Mucosa of descending colon (tissue), 3 donors: ENCODE measurements around the gene EEF1A1. TPM values are rescaled to one million over a fixed set of nuclear protein-coding genes. Genes with fewer than 3 reads are reported as not detected.

Experiments
- ATAC-seq: fragments of 200-7000 bp; cut with Tn5 transposase; one replicate; pipeline ENCODE4 v1.9.1; 2020; ENCODE audit warnings: mild to moderate bottlenecking, moderate library complexity
- DNase-seq, 3 donors: peaks; one replicate each; pipeline ENCODE4 v3.0.0-alpha.2; 2020
- H3K36me3 ChIP-seq: fragments of 200-600 bp; one replicate; pipeline ENCODE4 v1.8.0; 2021; ENCODE audit warnings: low read depth, mild to moderate bottlenecking
- H3K4me1 ChIP-seq: fragments of 200-600 bp; one replicate; pipeline ENCODE4 v1.8.0; 2021; ENCODE audit warnings: low read depth, mild to moderate bottlenecking
- H3K4me3 ChIP-seq: fragments of 200-600 bp; one replicate; pipeline ENCODE4 v1.8.0; 2021; ENCODE audit warnings: mild to moderate bottlenecking
- H3K9me3 ChIP-seq: fragments of 200-600 bp; one replicate; pipeline ENCODE4 v1.8.0; 2021; ENCODE audit warnings: mild to moderate bottlenecking
- intact Hi-C, 2 donors: fragments of 100-400 bp; cut with DNase I in 1 of 2; cut with micrococcal nuclease in 1 of 2; formaldehyde crosslinking; loops; one replicate each; pipeline versions ENCODE4 v1.11.0 to v1.11.1; 2022; cut with DNase I, micrococcal nuclease
- total RNA-seq, 3 donors: library from RNA; stranded (reverse); fragmentation: NEBNext Ultra II Directional in 2 of 3; extraction: Animal tissue kit (Norgen Biotek cat#: 25700) in 2 of 3; gene quantifications; one replicate each; pipeline versions ENCODE4 v1.2.1 to v1.2.4, GENCODE V29; 2021 to 2023
- TF ChIP-seq, protein P1 (sequence below): fragments of 200-600 bp; IDR thresholded peaks from one replicate; pipeline ENCODE4 v1.8.0; 2022; ENCODE audit warnings: antibody characterized with exemption, mild to moderate bottlenecking
- donor health status: DM: no; HTN: no; CAD: no; lungs with moderate emphysema.
- donor health status: DM: no; HTN: no; CAD: no.
- donor health status: DM: no; HTN: yes; CAD: no.

EEF1A1 gene
- total RNA-seq, 3 donors from 2014 or later = 6,833 to 8,492 (median 7,090) TPM

DNA sequence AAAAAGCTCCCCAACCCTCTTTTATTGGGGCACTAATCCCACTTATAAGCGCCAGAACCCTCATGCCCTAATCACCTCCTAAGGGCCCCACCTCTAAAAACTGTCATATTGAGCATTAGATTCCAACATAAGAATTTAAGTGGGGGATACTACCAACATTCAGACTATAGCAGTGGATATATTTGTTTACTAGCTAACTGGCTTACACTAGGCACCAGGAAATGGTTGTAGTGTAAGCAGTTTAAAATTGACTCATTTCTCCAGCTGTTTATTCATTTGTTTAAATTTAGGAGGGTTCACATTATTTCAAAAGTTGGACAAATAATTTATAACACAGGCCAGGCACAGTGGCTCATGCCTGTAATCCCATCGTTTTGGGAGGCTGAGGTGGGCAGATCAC is 36.4 kb downstream of the EEF1A1 start:
- Histone ChIP-seq H3K36me3 (peaks cover 12% of the 10 kb centered on the region), H3K4me3 (no peak overlapping the region), H3K4me1 (no peaks in the 10 kb centered on the region), H3K9me3 (no peaks in the 10 kb centered on the region)
- DNase-seq (no peak), ATAC-seq (no peak)
- intact Hi-C loops = no loop called here
- TF ChIP-seq, protein P1, sequence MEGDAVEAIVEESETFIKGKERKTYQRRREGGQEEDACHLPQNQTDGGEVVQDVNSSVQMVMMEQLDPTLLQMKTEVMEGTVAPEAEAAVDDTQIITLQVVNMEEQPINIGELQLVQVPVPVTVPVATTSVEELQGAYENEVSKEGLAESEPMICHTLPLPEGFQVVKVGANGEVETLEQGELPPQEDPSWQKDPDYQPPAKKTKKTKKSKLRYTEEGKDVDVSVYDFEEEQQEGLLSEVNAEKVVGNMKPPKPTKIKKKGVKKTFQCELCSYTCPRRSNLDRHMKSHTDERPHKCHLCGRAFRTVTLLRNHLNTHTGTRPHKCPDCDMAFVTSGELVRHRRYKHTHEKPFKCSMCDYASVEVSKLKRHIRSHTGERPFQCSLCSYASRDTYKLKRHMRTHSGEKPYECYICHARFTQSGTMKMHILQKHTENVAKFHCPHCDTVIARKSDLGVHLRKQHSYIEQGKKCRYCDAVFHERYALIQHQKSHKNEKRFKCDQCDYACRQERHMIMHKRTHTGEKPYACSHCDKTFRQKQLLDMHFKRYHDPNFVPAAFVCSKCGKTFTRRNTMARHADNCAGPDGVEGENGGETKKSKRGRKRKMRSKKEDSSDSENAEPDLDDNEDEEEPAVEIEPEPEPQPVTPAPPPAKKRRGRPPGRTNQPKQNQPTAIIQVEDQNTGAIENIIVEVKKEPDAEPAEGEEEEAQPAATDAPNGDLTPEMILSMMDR = no peak

DNA sequence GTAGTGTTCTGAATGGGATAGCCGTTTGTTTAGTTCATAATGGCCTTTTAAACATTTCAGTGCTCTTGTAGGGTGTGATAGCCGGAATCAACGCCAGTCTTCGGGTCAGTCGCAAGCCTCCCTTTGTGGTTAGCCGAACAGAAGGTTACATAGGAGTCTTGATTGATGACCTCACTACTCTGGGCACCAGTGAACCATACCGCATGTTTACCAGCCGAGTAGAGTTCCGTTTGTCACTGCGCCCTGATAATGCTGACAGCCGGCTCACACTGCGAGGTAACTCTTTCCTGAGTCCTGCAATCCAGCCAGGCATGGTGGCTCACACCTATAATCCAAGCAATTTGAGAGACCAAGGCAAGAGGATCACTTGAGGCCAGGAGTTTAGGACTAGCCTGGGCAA is 38.9 kb downstream of the EEF1A1 start:
- ATAC-seq = no peak
- Histone ChIP-seq H3K36me3 (peaks cover 12% of the 10 kb centered on the region), H3K4me3 (no peak overlapping the region), H3K9me3 (no peaks in the 10 kb centered on the region), H3K4me1 (no peaks in the 10 kb centered on the region)
- DNase-seq = no peak
- TF ChIP-seq, protein P1 = no peak
- intact Hi-C loops = no loop called here

DNA sequence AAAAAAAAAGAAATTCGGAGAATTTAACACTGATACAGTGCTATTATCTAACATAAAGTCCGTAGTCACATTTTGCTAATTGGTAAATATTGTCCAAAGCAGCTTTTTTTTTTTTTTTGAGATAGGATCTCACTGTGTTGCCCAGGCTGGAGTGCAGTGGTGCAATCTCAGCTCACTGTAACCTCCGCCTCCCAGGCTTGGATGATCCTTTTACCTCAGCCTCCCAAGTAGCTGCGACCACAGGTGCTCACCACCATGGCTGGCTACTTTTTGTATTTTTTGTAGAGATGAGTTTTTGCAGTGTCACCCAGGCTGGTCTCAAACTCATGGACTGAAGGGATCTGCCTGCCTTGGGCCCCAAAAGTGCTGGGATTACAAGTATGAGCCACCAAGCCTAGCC is 43.4 kb downstream of the EEF1A1 start:
- intact Hi-C loops = no loop called here
- ATAC-seq (no peak), DNase-seq (no peak)
- H3K4me1 ChIP-seq = no peaks in the 10 kb centered on the region
- no peak overlapping the region for H3K4me3 ChIP-seq
- H3K36me3 ChIP-seq = peaks cover 14% of the 10 kb centered on the region
- TF ChIP-seq, protein P1 = no peak
- H3K9me3 ChIP-seq = no peaks in the 10 kb centered on the region

DNA sequence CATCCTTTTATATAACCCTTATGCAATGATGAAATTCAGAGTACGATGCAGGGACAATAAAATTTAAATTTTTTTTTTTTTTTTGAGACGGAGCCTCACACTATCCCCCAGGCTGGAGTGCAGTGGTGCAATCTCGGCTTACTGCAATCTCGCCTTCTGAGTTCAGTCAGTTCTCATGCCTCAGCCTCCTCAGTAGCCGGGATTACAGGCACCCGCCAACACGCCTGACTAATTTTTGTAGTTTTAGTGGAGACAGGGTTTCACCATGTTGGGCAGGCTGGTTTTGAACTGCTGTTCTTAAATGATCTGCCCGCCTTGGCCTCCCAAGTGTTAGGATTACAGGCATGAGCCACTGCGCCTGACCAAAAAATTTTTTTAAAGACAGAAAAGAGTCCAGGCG is 44.1 kb downstream of the EEF1A1 start:
- Histone ChIP-seq H3K36me3 (peaks cover 8% of the 10 kb centered on the region), H3K4me3 (no peak overlapping the region), H3K4me1 (no peaks in the 10 kb centered on the region), H3K9me3 (no peaks in the 10 kb centered on the region)
- ATAC-seq = no peak
- DNase-seq = no peak
- intact Hi-C loops = no loop called here
- TF ChIP-seq, protein P1 = no peak

DNA sequence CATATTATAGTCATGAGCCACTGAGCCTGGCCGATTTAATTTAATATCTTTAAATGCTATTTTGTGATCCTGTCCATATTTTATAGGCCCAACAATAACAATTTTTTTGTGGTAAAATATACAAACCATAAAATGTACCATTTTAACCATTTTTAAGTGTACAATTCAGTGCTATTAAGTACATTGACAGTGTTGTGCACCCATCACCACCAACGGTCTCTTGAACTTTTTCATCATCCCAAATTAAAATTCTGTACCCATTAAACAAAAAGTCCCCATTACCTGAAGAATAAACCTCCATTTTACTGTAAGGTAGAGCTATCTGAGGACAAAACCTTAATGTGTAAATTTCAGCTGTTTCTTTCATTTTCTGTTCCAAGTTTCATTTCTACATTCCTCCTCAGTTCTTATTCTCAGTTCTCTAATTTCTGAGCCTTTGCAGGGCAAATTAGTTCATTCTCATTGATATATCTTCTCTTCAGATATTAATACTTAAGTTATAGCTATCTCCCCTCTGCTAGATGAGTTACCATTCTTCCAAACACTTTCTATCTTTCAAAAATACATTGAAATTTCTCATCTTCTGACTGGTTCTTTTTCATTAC is 49.0 kb downstream of the EEF1A1 start:
- DNase-seq = no peak
- intact Hi-C loops = no loop called here
- TF ChIP-seq, protein P1 = no peak
- Histone ChIP-seq H3K4me1 (no peaks in the 10 kb centered on the region), H3K9me3 (no peaks in the 10 kb centered on the region), H3K4me3 (no peak overlapping the region), H3K36me3 (peaks cover 18% of the 10 kb centered on the region)
- ATAC-seq = peak; percentile 21

Other genes starting within 250 kb of the EEF1A1 start
- not detected for gene DPPA5, start 166.8 kb downstream of the EEF1A1 start, total RNA-seq
- gene KHDC3L, start 158.4 kb downstream of the EEF1A1 start, total RNA-seq = not detected
- gene OOEP, start 151.1 kb downstream of the EEF1A1 start, total RNA-seq = under 1 TPM in 1 of 3 donors, not detected in 2; 0.41 TPM
- 1 to 10 TPM in 2 of 3 donors, under 1 TPM in 1; 0.39 to 2.3 (median 1.6) TPM for gene DDX43, start 126.2 kb downstream of the EEF1A1 start, total RNA-seq
- gene CGAS, start 68.7 kb downstream of the EEF1A1 start, total RNA-seq = 1 to 10 TPM; 2.4 to 5.4 (median 3.1) TPM
- gene MTO1, start 59.3 kb downstream of the EEF1A1 start, total RNA-seq = 10 to 100 TPM; 21.5 to 36.4 (median 31.9) TPM
- 10 to 100 TPM; 25.8 to 53.0 (median 42.3) TPM for gene SLC17A5, start 133.0 kb upstream of the EEF1A1 start, total RNA-seq
- 1 to 10 TPM; 1.7 to 9.1 (median 4.4) TPM for gene CD109, start 175.2 kb upstream of the EEF1A1 start, total RNA-seq